Gastrocnemius medialis (tissue), 4 donors: ENCODE measurements around the gene EGFL7. TPM values are rescaled to one million over a fixed set of nuclear protein-coding genes. Genes with fewer than 3 reads are reported as not detected.
A peak's percentile ranks its signal among the peaks of the same experiment; 100 is the strongest.

Experiments used
- ATAC-seq, 2 donors: fragments of 150-250 bp; one replicate each; pipeline ENCODE4 v1.9.1; 2016
- DNase-seq, 2 donors: peaks; one replicate each; pipeline ENCODE4 v3.0.0-alpha.2; 2019
- H3K27ac ChIP-seq, 4 donors: fragments of 200-600 bp; sonication (generic); 1 replicate in 1 of 4; 2 replicates in 3 of 4; pipeline ENCODE4 v1.5.1; 2016 to 2018; ENCODE audit warnings: mild to moderate bottlenecking in 2 of 4, moderate library complexity in 1 of 4
- H3K27me3 ChIP-seq, 3 donors: fragments of 200-600 bp; sonication (generic) in 2 of 3; 1 replicate in 1 of 3; 2 replicates in 2 of 3; pipeline versions ENCODE4 v1.5.1 to v1.6.0; 2016 to 2019; ENCODE audit warnings: mild to moderate bottlenecking in 1 of 3, moderate library complexity in 1 of 3
- H3K36me3 ChIP-seq, 2 donors: fragments of 200-600 bp; sonication (generic) in 1 of 2; one replicate each; pipeline ENCODE4 v1.5.1; 2017 to 2018
- H3K4me1 ChIP-seq, 2 donors: fragments of 200-600 bp; sonication (generic) in 1 of 2; one replicate each; pipeline ENCODE4 v1.5.1; 2016 to 2017; ENCODE audit warnings: mild to moderate bottlenecking in 2 of 2
- H3K4me3 ChIP-seq, 4 donors: fragments of 200-600 bp; sonication (generic) in 3 of 4; 1 replicate in 1 of 4; 2 replicates in 3 of 4; pipeline ENCODE4 v1.5.1; 2016 to 2019; ENCODE audit warnings: mild to moderate bottlenecking in 2 of 4
- H3K9me3 ChIP-seq, 3 donors: fragments of 200-600 bp; sonication (generic) in 2 of 3; 1 replicate in 1 of 3; 2 replicates in 2 of 3; pipeline ENCODE4 v1.5.1; 2016 to 2019
- POLR2A ChIP-seq, 2 donors: fragments of 450-650 bp; IDR thresholded peaks; one replicate each; pipeline ENCODE4 v1.6.1; 2017; ENCODE audit warnings: antibody characterized with exemption in 2 of 2, mild to moderate bottlenecking in 2 of 2, moderate library complexity in 2 of 2
- in situ Hi-C, 4 donors: fragments of 200-750 bp; cut with MboI; loops; one replicate each; pipeline versions ENCODE4 v1.15.0 to v1.8.0; 2017; ENCODE audit warnings: low sequenced_read_pairs in 4 of 4
- intact Hi-C: fragments of 100-400 bp; cut with DNase I; formaldehyde crosslinking; loops from one replicate; pipeline ENCODE4 v1.15.1; 2023; ENCODE audit warnings: low total_unique reads
- total RNA-seq, 4 donors: library from RNA; depleted of rRNA; stranded (reverse); fragments of >200 nt; gene quantifications; one replicate each; pipeline versions ENCODE4 v1.1.0 to v1.2.3, GENCODE V29; 2016
- TF ChIP-seq, protein P1 (sequence below), 5 experiments: fragments of 450-650 bp in 3 of 5; fragments of 200-600 bp in 2 of 5; sonication (generic) in 2 of 5; IDR thresholded peaks in 4 of 5; conservative IDR thresholded peaks in 1 of 5; 1 replicate in 4 of 5; 2 replicates in 1 of 5; pipeline ENCODE4 v1.5.1; 2016 to 2019; ENCODE audit warnings: antibody characterized with exemption in 5 of 5, mild to moderate bottlenecking in 3 of 5, moderate library complexity in 3 of 5

Gene EGFL7
- total RNA-seq, 4 donors from 2014 or later = 37.4 to 74.7 (median 49.0) TPM

DNA sequence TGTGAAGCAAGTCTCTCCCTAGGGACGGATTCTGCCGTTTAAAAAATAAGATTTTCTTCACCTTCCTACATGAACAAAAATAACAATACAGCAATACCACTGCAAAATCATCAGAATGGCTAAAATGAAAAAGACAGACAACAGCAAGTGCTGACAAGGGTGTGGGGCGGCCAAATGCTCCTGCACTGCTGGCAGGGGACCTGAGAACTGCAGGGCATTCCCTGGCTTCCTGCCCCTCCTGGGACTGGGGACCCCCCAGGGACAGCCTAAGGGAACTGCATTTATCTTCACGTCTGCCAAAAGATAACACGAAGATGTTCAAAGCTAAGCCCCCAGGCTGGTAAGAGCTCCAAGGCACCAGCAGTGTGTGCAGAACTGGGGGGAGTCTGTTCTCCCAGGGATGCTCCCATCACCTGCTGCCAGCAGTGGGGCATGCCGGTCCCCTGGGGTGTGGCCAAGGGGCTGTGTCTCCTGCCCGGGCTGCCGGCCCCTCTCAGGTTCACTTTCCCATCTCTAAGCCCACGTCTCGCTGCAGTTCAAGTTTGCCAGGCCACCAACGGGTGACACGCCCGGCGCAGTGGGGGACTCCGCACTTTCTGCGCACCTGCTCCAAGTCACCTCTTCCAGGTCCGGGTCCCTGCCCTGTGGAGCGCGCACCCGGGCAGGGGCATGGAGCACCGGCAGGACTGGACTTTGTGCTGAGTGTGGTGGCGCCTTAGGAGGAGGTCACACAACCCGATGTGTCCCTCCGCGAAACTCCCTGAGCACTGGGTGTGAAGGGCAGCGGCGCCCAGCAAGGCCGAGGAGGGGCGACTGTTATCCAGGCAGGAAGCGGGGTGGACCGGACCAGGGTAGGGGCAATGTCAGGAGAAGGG is 4.5 kb upstream of the EGFL7 start:
- in situ Hi-C loops = no loop called here
- Histone ChIP-seq H3K4me1 (no peaks in the 10 kb centered on the region), H3K36me3 (no peaks in the 10 kb centered on the region), H3K4me3 (peak overlapping the region; percentile 32 to 62 (median 37)), H3K27ac (peak overlapping the region; percentile 65 to 81 (median 80)), H3K27me3 (peaks cover 8 to 37% (median 16%) of the 10 kb centered on the region in 3 donors), H3K9me3 (no peaks in the 10 kb centered on the region)
- TF ChIP-seq, protein P1, sequence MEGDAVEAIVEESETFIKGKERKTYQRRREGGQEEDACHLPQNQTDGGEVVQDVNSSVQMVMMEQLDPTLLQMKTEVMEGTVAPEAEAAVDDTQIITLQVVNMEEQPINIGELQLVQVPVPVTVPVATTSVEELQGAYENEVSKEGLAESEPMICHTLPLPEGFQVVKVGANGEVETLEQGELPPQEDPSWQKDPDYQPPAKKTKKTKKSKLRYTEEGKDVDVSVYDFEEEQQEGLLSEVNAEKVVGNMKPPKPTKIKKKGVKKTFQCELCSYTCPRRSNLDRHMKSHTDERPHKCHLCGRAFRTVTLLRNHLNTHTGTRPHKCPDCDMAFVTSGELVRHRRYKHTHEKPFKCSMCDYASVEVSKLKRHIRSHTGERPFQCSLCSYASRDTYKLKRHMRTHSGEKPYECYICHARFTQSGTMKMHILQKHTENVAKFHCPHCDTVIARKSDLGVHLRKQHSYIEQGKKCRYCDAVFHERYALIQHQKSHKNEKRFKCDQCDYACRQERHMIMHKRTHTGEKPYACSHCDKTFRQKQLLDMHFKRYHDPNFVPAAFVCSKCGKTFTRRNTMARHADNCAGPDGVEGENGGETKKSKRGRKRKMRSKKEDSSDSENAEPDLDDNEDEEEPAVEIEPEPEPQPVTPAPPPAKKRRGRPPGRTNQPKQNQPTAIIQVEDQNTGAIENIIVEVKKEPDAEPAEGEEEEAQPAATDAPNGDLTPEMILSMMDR (IDR thresholded peaks at IDR 0.05 in 4 of 5, conservative IDR thresholded peaks at IDR 0.05 in 1 of 5) = no peak
- TF ChIP-seq POLR2A (IDR thresholded peaks at IDR 0.05) = no peak
- intact Hi-C loops = no loop called here
- no peak for ATAC-seq
- no peak for DNase-seq

DNA sequence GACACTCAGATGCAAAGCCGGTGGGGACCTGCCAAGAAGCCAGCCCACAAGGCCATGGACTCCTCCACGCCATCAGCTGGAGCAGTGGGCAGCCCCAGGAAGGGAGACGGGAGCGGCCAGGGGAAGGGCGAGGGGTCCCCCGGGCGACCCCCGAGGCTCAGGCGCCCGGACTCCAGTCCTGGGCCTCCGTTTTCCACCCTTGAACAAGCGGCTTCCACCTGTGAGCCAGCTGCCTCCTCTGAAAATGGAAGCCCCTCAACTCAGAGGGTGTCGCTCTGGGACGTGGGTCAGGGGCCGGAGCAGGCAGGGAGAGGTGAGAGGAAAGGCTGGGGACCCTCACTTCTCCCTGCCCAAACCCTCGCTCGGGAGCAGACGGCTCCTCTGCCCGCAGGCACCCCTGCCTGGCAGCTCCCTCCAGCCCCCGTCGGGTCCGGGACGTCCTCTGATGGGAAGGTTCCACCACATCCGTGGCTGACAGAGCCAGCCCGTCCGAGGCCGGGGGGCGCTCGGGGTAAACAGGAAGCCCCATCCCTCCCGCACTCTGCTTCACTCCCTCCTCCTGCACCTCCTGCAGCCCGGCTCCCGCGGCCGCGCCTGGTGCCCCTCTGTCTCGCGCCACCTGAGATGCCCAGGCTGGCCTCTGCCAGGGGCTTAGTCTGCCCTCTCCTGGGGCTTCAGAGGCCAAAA is 3.7 kb upstream of the EGFL7 start:
- Histone ChIP-seq H3K4me3 (peak overlapping the region; percentile 32 to 62 (median 37)), H3K36me3 (no peaks in the 10 kb centered on the region), H3K4me1 (no peaks in the 10 kb centered on the region), H3K27me3 (peaks cover 8 to 37% (median 18%) of the 10 kb centered on the region in 3 donors), H3K27ac (peak overlapping the region; percentile 45 to 81 (median 80)), H3K9me3 (no peaks in the 10 kb centered on the region)
- ATAC-seq (no peak), DNase-seq (no peak)
- in situ Hi-C loops (no loop called here), intact Hi-C loops (no loop called here)
- no peak for TF ChIP-seq POLR2A (IDR thresholded peaks at IDR 0.05)
- TF ChIP-seq, protein P1 (IDR thresholded peaks at IDR 0.05 in 4 of 5, conservative IDR thresholded peaks at IDR 0.05 in 1 of 5) = no peak

DNA sequence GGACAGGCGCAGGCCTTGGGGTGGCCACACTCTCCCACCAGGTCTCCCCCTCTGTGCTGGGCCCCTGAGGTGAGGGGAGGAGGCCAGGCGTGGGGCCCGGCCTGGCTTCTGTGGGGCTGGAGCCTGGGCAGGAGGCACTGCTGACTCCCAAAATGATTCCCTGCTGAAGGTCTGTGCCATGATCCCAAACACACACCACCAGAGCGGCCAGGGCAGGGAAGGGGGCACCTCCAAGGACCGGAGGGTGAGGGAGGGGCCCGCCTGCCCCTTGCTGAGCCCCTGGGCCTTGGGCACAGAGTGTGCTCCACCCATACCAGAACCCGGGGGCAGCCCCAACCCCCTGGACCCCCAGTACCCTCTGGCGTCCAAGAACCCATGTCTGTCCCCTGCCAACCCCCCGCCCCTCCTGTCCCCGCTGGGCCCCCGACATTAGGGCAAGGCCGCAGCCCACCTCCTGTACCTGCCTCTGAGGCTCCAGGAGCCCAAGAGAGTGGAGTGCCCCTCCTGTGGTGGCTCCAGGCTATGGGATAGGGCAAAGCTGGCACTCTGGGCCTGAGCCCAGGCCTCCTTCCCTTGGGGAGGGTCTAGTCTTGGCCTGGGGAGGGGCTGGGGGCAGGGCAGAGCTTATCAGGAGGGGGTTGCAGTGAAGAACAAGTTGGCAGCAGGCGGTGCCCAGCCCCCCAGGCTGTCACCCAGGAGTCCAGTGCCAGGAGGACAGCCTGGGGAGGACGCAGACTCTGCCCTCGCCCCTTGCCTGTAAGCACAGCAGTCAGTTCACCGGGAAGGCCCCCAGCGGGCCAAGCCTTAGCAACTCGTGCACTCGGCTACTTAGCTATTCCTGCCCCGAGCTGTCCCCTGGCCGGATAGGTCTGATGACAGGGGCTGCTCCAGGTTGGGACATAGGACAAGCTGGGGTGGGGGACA is 2.6 kb upstream of the EGFL7 start:
- no peak for TF ChIP-seq POLR2A (IDR thresholded peaks at IDR 0.05)
- TF ChIP-seq, protein P1 (IDR thresholded peaks at IDR 0.05 in 4 of 5, conservative IDR thresholded peaks at IDR 0.05 in 1 of 5) = no peak
- intact Hi-C loops = no loop called here
- H3K27ac ChIP-seq = peak overlapping the region; percentile 45 to 81 (median 80)
- in situ Hi-C loops = no loop called here
- DNase-seq (no peak), ATAC-seq (no peak)
- H3K27me3 ChIP-seq = peaks cover 8 to 48% (median 25%) of the 10 kb centered on the region in 3 donors
- H3K36me3 ChIP-seq = no peaks in the 10 kb centered on the region
- no peaks in the 10 kb centered on the region for H3K4me1 ChIP-seq
- H3K4me3 ChIP-seq = peak overlapping the region; percentile 32 to 62 (median 37)
- H3K9me3 ChIP-seq = no peaks in the 10 kb centered on the region

DNA sequence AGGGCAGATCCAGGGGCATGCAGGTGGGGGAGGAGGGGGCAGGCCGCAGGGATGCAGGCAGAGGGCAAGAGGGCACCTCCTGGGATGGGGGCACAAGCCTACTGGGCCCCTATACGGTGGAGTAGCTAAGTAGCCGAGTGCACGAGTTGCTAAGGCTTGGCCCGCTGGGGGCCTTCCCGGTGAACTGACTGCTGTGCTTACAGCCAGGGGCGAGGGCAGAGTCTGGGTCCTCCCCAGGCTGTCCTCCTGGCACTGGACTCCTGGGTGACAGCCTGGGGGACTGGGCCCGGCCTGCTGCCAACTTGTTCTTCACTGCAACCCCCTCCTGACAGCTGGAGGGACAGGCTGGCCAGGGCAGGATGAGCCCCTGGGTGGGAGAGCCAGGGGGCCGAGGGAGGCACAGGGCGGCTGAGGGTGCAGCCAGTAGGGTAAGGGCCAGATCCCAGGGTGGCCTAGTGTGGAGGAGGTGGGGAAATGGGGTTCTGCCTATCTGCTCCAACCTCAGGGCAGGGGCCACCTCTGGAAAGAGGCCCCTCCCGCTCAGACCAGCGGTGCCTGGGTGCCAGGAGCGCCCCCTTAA is 1.7 kb upstream of the EGFL7 start:
- no peak for DNase-seq
- TF ChIP-seq, protein P1 (IDR thresholded peaks at IDR 0.05 in 4 of 5, conservative IDR thresholded peaks at IDR 0.05 in 1 of 5) = no peak
- TF ChIP-seq POLR2A (IDR thresholded peaks at IDR 0.05) = no peak
- H3K27ac ChIP-seq = peak overlapping the region; percentile 45 to 81 (median 80)
- in situ Hi-C loops = no loop called here
- H3K27me3 ChIP-seq = peaks cover 11 to 50% (median 29%) of the 10 kb centered on the region in 3 donors
- H3K4me3 ChIP-seq = peak overlapping the region in 3 of 4 donors; percentile 21 to 62 (median 55)
- intact Hi-C loops = no loop called here
- H3K4me1 ChIP-seq = no peaks in the 10 kb centered on the region
- no peaks in the 10 kb centered on the region for H3K36me3 ChIP-seq
- no peaks in the 10 kb centered on the region for H3K9me3 ChIP-seq
- no peak for ATAC-seq
